Colon (tissue), 2 donors: ENCODE results near the gene GPR160.
"Not testable (repeated sequence)": the region's sequence is repeated elsewhere in the genome, so short reads cannot be mapped to it uniquely, and the experiment has no call there.

Source experiments
- FAIRE-seq: peaks from 2 replicates; lab custom pipeline; 2012; peaks lifted over from hg19 to GRCh38; lab: Jason Lieb, UNC
- donor health status: control.
- donor health status: control.

The GPR160 gene

GRCh38 chr3:170111147-170111771 lies 73.5 kb downstream of the GPR160 start:
- FAIRE-seq, result no peak

GRCh38 chr3:170114165-170114564 lies 76.4 kb downstream of the GPR160 start:
- not testable (repeated sequence) for FAIRE-seq

GRCh38 chr3:170117134-170117533 lies 79.3 kb downstream of the GPR160 start:
- FAIRE-seq, result no peak

- FAIRE-seq, result no peak
Observed at GRCh38 chr3:170128259-170128976, 90.6 kb downstream of the GPR160 start.

GRCh38 chr3:170128977-170129431 lies 91.2 kb downstream of the GPR160 start:
- no peak for FAIRE-seq

GRCh38 chr3:170130532-170130931 lies 92.7 kb downstream of the GPR160 start:
- FAIRE-seq, result no peak

- FAIRE-seq, result no peak
Observed at GRCh38 chr3:170132335-170132734, 94.5 kb downstream of the GPR160 start.
